K562 (cell line): ENCODE results near the gene PTOV1. TPM values are rescaled to one million over a fixed set of nuclear protein-coding genes. Genes with fewer than 3 reads are reported as not detected.

Experiments
- CHD2 ChIP-seq: IDR thresholded peaks from 2 replicates; pipeline ENCODE4 v1.6.1; 2011; ENCODE audit warnings: low read depth, low read length
- EGR1 ChIP-seq: fragments of 450-650 bp; conservative IDR thresholded peaks from 2 replicates; pipeline ENCODE4 v1.6.1; 2017; ENCODE audit warnings: mild to moderate bottlenecking
- HMGN3 ChIP-seq: IDR thresholded peaks from 2 replicates; pipeline ENCODE4 v1.6.1; 2011; ENCODE audit warnings: borderline replicate concordance, low read depth, mild to moderate bottlenecking, mixed read lengths, low read length; ENCODE audit not compliant: insufficient read length; ENCODE audit errors: extremely low read depth
- RBM22 ChIP-seq: fragments of 200-400 bp; formaldehyde crosslinking; IDR thresholded peaks from 2 replicates; pipeline ENCODE4 v1.6.1; 2018; ENCODE audit warnings: low read length, low read depth; ENCODE audit not compliant: poor library complexity, severe bottlenecking
- SP1 ChIP-seq: sonication (generic); formaldehyde crosslinking; IDR thresholded peaks from 2 replicates; pipeline ENCODE4 v1.8.1; 2022; ENCODE audit warnings: mild to moderate bottlenecking, missing genetic modification reagents
- ZBTB40 ChIP-seq, 2 experiments: fragments of 450-650 bp in 1 of 2; sonication (generic) in 1 of 2; formaldehyde crosslinking in 1 of 2; IDR thresholded peaks; 2 replicates each; pipeline versions ENCODE4 v1.7.1 to v1.9.0; 2016 to 2022; ENCODE audit warnings: inconsistent platforms in 1 of 2, mild to moderate bottlenecking in 1 of 2, missing genetic modification reagents in 1 of 2
- ZNF174 ChIP-seq: fragments of 250-450 bp; sonication (Bioruptor Pico); IDR thresholded peaks from 2 replicates; pipeline ENCODE4 v1.4.0; 2020; ENCODE audit warnings: mild to moderate bottlenecking
- polyA plus RNA-seq, 8 experiments: library from polyadenylated mRNA; depleted of rRNA in 4 of 8; stranded (reverse) in 5 of 8; unstranded in 3 of 8; fragments of >200 nt; fragmentation: Nextera tagmentation in 2 of 8; fragmentation: Illumina TruSeq in 1 of 8; extraction: Ambion mirVana in 2 of 8; extraction: Trizol in 1 of 8; gene quantifications; 2 replicates each; pipeline versions ENCODE4 v1.2.1 to v1.2.3, GENCODE V29; 2011 to 2014; ENCODE audit warnings: inconsistent platforms in 1 of 8, missing spikeins in 1 of 8
- total RNA-seq, 7 experiments: library from RNA; depleted of rRNA in 6 of 7; stranded (reverse); fragments of >200 nt in 6 of 7; fragmentation: Illumina TruSeq in 2 of 7; extraction: Trizol in 2 of 7; gene quantifications; 2 replicates each; pipeline versions ENCODE4 v1.2.1 to v1.2.3, GENCODE V29; 2011 to 2021; ENCODE audit warnings: low replicate concordance in 1 of 7
- TF ChIP-seq, protein P1 (sequence below), 2 experiments: fragments of 450-650 bp; formaldehyde crosslinking in 1 of 2; IDR thresholded peaks; 2 replicates each; pipeline versions ENCODE4 v1.4.0 to v1.6.1; 2014 to 2020; ENCODE audit warnings: mild to moderate bottlenecking in 2 of 2, borderline replicate concordance in 1 of 2, low read depth in 1 of 2

Gene PTOV1
- total and polyA plus RNA-seq, 9 of the 15 experiments (the other 6 are each of a cell fraction or from before 2014, with no cell fraction given), result 4.9 to 169 (median 43.5) TPM

GRCh38 chr19:49869484-49870308 is 18.7 kb downstream of the PTOV1 start (continued):
- no peak for TF ChIP-seq ZBTB40 (IDR thresholded peaks at IDR 0.05)
- no peak for TF ChIP-seq ZBTB40 (CRISPR knock-in tag; IDR thresholded peaks at IDR 0.05)
- peak; percentile 80 for TF ChIP-seq HMGN3
- TF ChIP-seq CHD2, result peak; percentile 67
- TF ChIP-seq, protein P1, sequence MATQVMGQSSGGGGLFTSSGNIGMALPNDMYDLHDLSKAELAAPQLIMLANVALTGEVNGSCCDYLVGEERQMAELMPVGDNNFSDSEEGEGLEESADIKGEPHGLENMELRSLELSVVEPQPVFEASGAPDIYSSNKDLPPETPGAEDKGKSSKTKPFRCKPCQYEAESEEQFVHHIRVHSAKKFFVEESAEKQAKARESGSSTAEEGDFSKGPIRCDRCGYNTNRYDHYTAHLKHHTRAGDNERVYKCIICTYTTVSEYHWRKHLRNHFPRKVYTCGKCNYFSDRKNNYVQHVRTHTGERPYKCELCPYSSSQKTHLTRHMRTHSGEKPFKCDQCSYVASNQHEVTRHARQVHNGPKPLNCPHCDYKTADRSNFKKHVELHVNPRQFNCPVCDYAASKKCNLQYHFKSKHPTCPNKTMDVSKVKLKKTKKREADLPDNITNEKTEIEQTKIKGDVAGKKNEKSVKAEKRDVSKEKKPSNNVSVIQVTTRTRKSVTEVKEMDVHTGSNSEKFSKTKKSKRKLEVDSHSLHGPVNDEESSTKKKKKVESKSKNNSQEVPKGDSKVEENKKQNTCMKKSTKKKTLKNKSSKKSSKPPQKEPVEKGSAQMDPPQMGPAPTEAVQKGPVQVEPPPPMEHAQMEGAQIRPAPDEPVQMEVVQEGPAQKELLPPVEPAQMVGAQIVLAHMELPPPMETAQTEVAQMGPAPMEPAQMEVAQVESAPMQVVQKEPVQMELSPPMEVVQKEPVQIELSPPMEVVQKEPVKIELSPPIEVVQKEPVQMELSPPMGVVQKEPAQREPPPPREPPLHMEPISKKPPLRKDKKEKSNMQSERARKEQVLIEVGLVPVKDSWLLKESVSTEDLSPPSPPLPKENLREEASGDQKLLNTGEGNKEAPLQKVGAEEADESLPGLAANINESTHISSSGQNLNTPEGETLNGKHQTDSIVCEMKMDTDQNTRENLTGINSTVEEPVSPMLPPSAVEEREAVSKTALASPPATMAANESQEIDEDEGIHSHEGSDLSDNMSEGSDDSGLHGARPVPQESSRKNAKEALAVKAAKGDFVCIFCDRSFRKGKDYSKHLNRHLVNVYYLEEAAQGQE (IDR thresholded peaks at IDR 0.05; ENCODE audit: borderline replicate concordance), result no peak
- TF ChIP-seq, protein P1 (CRISPR knock-in tag; IDR thresholded peaks at IDR 0.05; ENCODE audit: low read depth), result 0 out of 2 replicates have a peak, but pooled peaks have one; percentile 53
- peak; percentile 95 for TF ChIP-seq EGR1
- TF ChIP-seq SP1 (CRISPR knock-in tag), result peak; percentile 77
- TF ChIP-seq RBM22, result no peak
- no peak for TF ChIP-seq ZNF174 (CRISPR knock-in tag)
